Measurements from ENCODE around the gene CFAP77.

DNA sequence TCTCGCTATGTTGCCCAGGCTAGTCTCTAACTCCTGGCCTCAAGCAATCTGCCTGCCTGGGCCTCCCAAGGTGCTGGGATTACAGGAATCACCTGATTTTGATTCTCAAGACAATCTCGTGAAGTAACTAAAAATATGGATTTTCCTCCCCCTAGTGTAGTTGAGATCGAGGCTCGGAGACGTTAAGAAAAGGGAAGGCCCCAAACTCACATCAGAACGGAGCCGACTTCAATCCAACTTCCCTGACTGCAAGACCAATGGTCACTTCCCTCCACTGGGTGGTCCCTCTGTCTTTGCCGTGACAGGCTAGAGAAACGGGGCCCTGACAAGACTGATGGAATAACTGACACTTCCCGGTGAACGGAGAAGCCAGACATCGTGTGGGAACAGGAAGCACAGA, 200.7 kb downstream of the CFAP77 start:
- TF ChIP-seq CTCF (IDR thresholded peaks at IDR 0.05; ENCODE audit: low read depth, low read length) (no peak), POLR2A (IDR thresholded peaks at IDR 0.05; ENCODE audit: extremely low read depth, insufficient read length) (no peak)

Data from NB4 (cell line).